ENCODE data around the gene COL15A1. TPM values are rescaled to one million over a fixed set of nuclear protein-coding genes. Genes with fewer than 3 reads are reported as not detected.

Gene COL15A1
- total RNA-seq, 4 donors from 2014 or later, result 4.0 to 7.8 (median 6.8) TPM

DNA sequence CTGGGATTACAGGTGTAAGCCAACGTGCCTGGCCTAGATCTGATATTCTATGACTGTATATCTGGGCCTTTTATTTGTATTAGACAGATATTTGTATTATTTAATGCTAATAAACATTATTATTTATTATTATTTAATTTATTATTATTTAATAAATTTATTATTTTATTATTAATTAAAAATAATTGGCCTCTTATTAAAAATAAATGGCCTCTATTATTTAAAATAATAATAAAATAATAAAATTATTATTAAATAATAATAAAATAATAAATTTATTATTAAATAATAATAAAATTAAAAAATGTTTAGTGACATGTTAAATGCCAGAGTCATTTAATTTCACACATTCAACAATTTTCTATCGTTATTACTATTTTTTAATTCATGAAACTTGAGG, 9.8 kb upstream of the COL15A1 start:
- TF ChIP-seq POLR2A (IDR thresholded peaks at IDR 0.05), result no peak
- TF ChIP-seq, protein P1, sequence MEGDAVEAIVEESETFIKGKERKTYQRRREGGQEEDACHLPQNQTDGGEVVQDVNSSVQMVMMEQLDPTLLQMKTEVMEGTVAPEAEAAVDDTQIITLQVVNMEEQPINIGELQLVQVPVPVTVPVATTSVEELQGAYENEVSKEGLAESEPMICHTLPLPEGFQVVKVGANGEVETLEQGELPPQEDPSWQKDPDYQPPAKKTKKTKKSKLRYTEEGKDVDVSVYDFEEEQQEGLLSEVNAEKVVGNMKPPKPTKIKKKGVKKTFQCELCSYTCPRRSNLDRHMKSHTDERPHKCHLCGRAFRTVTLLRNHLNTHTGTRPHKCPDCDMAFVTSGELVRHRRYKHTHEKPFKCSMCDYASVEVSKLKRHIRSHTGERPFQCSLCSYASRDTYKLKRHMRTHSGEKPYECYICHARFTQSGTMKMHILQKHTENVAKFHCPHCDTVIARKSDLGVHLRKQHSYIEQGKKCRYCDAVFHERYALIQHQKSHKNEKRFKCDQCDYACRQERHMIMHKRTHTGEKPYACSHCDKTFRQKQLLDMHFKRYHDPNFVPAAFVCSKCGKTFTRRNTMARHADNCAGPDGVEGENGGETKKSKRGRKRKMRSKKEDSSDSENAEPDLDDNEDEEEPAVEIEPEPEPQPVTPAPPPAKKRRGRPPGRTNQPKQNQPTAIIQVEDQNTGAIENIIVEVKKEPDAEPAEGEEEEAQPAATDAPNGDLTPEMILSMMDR (IDR thresholded peaks at IDR 0.05 in 4 of 5, conservative IDR thresholded peaks at IDR 0.05 in 1 of 5), result no peak
- no peak overlapping the region for H3K4me3 ChIP-seq
- intact Hi-C loops (cut with DNase I; ENCODE audit: low total_unique reads), result no loop called here
- no peak for ATAC-seq
- H3K27me3 ChIP-seq, result no peaks in the 10 kb centered on the region
- H3K27ac ChIP-seq, result no peak overlapping the region
- no peak for DNase-seq
- in situ Hi-C loops (cut with MboI; ENCODE audit: low sequenced_read_pairs in 4 of 4), result no loop called here
- H3K36me3 ChIP-seq, result no peaks in the 10 kb centered on the region
- H3K9me3 ChIP-seq, result no peaks in the 10 kb centered on the region
- no peaks in the 10 kb centered on the region for H3K4me1 ChIP-seq

DNA sequence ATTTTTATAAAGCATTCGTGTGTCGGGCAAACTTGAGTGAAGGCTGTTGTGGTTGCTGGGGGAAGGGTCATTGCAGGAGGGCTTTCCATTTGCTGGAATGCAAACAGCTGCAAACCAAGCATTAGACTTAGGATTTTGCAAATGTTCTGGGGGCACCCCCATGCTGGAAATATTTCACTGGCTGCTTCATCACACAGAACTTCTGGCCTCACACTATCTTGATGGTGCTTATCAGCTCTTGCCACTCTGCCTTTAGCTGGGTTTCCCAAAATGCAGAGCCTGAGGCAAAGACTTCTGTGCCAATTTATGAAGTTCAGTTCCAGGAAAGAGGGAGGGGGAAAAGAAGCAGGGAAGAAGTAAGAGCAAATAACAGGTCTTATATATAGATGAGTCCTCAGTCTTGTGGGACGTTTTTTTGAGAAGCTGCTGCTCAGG, 8.6 kb upstream of the COL15A1 start:
- DNase-seq (no peak), ATAC-seq (no peak)
- TF ChIP-seq, protein P1 (IDR thresholded peaks at IDR 0.05 in 4 of 5, conservative IDR thresholded peaks at IDR 0.05 in 1 of 5), result no peak
- no peak for TF ChIP-seq POLR2A (IDR thresholded peaks at IDR 0.05)
- Histone ChIP-seq H3K9me3 (no peaks in the 10 kb centered on the region), H3K4me3 (no peak overlapping the region), H3K4me1 (no peaks in the 10 kb centered on the region), H3K27ac (no peak overlapping the region), H3K36me3 (no peaks in the 10 kb centered on the region), H3K27me3 (no peaks in the 10 kb centered on the region)
- intact Hi-C loops (cut with DNase I; ENCODE audit: low total_unique reads), result no loop called here
- in situ Hi-C loops (cut with MboI; ENCODE audit: low sequenced_read_pairs in 4 of 4), result no loop called here

DNA sequence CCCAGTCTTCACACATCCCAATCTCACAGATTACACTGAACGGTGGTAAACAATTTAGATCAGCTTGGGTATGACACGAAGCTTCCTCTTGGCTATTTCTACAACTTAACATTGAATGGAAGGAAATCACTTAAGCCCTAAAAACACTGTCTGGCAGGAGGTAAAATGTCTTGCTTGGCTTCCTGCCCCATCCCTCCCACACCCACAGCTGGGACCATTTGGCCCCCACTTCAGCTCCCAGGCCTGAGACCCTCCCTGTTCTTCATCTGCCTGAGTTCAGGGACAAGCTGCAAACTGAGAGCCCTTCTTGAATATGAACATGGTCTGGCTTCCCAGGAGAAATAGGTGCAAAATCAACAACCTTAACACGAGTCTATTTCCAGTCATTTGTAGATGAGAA, 3.4 kb upstream of the COL15A1 start:
- no peak for DNase-seq
- intact Hi-C loops (cut with DNase I; ENCODE audit: low total_unique reads) (no loop called here), in situ Hi-C loops (cut with MboI; ENCODE audit: low sequenced_read_pairs in 4 of 4) (no loop called here)
- Histone ChIP-seq H3K4me1 (peaks cover 8 to 12% of the 10 kb centered on the region in 2 donors), H3K27ac (peak overlapping the region in 2 of 4 donors; percentile 24 to 42), H3K9me3 (no peaks in the 10 kb centered on the region), H3K27me3 (peaks cover 8 to 25% (median 21%) of the 10 kb centered on the region in 3 donors), H3K4me3 (no peak overlapping the region), H3K36me3 (no peaks in the 10 kb centered on the region)
- ATAC-seq, result no peak
- TF ChIP-seq POLR2A (IDR thresholded peaks at IDR 0.05), result no peak
- TF ChIP-seq, protein P1 (IDR thresholded peaks at IDR 0.05 in 4 of 5, conservative IDR thresholded peaks at IDR 0.05 in 1 of 5), result no peak

DNA sequence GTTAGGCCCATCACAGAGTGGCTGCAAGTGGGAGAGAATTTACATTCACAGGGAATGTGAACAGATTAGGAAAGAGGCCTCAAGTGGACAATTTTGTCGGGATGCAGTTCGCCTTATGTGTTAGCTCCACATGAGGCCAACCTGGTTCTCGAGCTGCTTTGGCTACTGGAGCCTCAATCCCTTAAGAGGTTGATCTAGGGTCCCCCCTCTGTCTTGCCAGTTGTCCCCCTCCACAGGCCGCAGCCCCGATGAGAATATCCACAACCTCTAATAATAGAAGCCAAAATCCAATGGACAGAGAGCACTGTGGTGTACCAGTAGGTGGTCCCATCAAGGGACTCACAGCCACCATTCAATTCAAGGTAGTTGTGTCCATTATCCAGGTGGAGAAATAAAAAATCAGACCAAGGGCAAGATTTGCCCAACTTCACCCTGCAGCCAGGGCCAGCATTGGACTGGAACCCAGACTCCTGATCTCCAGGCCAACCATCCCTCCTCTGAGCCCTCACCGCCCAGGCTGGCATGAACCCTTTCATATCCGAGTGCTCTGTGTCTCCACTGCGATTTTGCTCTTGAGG, 1.7 kb upstream of the COL15A1 start:
- intact Hi-C loops (cut with DNase I; ENCODE audit: low total_unique reads), result no loop called here
- H3K4me1 ChIP-seq, result peaks cover 12 to 13% of the 10 kb centered on the region in 2 donors
- TF ChIP-seq, protein P1 (IDR thresholded peaks at IDR 0.05 in 4 of 5, conservative IDR thresholded peaks at IDR 0.05 in 1 of 5), result no peak
- no peak for TF ChIP-seq POLR2A (IDR thresholded peaks at IDR 0.05)
- H3K9me3 ChIP-seq, result no peaks in the 10 kb centered on the region
- peaks cover 22 to 38% (median 36%) of the 10 kb centered on the region in 3 donors for H3K27me3 ChIP-seq
- DNase-seq (no peak), ATAC-seq (no peak)
- peak overlapping the region in 3 of 4 donors; percentile 2 to 19 (median 3) for H3K27ac ChIP-seq
- no peak overlapping the region for H3K4me3 ChIP-seq
- in situ Hi-C loops (cut with MboI; ENCODE audit: low sequenced_read_pairs in 4 of 4), result no loop called here
- no peaks in the 10 kb centered on the region for H3K36me3 ChIP-seq

Measured in gastrocnemius medialis (tissue), 4 donors.